ENCODE results near the gene DTNB.
"Not testable (repeated sequence)": the region's sequence is repeated elsewhere in the genome, so short reads cannot be mapped to it uniquely, and the experiment has no call there.

Gene DTNB

DNA sequence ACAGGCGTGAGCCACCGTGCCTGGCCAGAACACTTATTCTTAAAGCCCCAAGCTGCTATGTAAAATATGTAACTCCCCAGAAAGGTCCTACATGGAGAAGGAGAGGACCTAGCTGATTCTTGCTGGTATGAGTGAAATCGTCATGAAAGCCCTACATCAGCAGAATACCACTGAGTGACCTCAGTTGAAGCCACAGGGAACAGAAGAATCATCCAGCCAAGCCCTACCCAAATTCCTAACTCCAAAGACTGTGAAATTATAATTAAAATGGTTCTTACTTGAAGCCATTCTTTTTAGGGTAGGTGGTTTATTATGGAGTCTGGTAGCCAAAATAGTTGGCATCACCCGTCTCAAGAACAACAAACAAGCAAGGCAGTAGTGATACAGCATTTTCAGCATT lies 4.5 kb upstream of the DTNB start:
- no peak for DNase-seq

DNA sequence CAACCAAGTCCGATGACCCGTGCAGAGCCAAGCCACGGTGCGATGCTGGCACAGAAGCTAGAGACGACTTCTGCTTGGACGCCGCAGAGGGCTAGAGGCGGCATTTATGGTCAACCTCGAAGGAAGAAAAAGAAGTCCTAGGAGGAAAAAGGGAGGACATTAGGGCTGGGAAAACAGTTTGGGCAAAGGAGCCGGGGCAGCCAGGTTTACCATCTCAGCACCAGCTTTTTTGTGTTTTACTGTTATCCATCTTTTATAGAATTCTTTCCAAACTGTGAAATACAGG lies 643 bp upstream of the DTNB start:
- no peak for DNase-seq

DNA sequence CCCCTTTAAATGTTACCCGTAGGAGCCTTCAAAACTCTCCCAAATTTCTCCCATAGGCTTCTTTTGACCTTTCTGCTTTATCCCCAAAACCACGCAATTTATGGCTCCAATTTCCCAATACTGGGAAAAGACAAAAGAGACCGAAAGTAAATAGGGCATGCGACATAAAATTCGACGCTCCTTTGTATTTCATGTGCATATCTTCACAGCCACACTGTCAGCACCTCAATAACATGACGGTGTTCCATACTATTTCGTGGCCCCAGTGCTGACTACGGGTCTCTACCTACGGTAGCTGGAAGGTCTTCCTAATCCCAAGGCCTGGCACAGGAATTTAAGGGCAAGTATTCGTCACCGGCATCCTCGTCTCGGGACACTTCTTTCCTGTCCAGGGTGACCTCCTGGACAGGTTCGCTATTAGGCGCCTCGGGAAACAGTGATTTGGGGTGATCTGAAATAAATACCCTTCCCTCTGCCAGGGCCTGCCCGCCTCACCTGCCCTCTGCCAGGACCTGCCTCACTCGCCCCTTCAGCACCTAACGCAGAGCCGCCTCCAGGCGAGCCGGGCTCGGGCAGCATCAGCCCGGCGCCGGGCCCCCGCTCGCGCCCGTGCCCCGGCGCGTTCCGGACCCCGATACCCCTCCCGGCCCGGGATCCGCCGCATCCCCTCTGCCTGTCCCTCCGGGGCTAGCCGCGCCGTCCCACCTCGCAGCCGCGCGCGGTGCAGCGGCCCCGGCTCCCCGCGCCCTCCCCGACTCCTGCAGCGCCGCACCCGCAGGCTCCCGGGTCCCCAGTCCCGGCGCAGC lies 680 bp downstream of the DTNB start:
- peak; percentile 80 for DNase-seq

DNA sequence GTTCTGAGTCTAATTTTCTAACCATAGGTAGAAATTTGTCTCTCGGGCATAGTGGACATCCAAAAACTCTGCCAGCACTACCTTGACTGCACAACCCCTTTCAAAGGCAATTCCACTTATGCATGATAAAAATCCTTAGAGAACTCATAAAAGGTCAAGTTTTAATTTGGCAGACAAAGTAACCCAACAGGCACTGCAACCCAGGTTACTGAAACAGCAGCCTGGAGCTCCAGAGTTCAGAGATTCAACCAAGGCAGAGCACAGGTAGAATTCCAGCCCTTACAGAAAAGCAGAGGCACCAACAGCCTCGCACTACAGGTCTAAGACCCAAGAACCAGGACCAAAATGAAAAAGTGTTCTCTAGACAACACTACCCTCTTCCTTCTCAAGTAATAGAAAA lies 1.8 kb downstream of the DTNB start:
- DNase-seq, result no peak

DNA sequence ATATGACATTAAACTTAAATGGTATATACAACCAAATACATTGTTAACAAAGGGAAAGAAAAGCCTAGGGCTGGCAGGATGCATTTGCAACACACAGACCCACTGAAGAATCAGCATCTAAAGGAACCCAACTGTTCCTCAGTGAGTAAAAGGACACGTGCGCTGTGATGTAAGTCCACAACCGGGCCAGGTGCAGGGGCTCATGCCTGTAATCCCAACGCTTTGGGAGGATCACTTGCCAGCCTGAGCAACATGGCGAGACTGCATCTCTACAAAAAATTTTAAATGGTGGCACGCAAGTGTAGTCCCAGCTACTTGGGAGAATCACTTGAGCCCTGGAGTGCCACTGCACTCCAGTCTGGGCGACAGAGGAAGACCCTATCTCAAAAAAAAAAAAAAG lies 3.9 kb downstream of the DTNB start:
- DNase-seq, result no peak

DNA sequence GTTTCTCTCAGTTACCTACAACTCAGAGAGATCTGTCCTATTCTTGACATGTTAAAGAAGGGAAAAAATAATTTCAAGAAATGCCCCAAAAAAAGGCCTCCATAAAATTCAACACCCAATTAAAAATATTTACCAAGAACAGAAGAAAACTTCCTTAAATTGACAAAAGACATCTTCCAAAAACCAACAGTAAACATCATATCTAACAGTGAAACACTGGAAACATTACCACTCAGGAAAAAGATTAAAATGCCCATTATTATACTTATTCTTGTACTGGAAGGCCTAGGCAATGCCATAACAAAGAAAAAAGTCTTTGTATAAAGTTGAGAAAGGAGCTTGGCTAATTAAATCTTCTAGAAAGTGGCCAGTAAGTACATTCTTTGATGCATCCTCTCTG lies 7.2 kb downstream of the DTNB start:
- DNase-seq, result no peak

- DNase-seq, result not testable (repeated sequence)
Observed at GRCh38 chr2:25665429-25665828, 7.9 kb downstream of the DTNB start.

DNA sequence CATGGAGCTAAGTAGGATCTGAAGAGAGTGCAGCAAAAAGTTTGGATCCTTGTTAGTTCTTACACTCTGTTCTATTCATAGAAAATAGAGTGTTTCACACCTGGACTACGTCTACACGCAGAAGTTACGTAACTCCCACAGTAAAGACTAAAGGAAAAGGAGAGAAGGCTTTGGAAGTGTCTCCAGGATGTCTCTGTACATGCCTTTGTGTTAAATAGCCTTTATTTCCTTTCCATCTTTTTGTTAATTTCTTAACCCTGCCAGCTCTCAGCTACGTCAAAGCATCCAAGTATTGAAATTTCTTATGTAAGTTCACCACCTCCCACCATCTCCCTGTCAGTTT lies 8.4 kb downstream of the DTNB start:
- no peak for DNase-seq

DNA sequence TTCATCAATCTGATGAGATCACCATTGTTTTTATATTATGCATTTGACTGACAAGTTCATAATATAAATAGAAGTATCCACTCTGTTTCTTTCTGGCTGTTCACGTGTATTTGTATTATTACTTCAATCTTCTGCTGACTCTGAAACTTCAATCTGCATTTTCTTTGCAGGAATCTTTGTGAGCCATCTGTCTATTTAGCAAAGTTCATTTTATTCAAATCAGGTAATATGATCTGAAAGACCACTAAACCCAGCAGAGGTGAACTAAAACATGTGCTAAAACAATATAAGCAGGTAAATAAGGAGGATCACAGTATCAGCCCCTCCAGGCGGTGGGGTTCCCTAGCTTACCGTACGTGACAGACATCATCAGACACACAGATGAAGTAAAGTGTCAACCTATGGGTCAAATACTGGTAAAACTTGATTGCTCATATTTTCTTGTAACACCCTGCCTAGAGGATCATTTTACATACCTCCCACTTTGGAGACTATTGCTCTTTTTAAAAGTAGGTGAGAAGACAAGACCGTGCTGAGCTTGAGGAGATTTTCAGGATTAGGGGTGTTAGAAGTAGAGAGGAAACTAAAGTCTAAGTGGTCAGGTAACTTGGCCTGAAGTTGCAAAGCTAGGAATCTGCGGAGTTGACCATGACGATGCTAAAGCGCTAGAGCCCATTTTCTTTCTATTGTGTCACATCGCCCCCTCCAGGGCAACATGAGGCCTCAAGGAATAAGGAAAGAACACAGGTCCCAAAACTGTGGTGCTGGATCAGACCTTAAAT lies 9.0 kb downstream of the DTNB start:
- DNase-seq, result peak; percentile 82

DNA sequence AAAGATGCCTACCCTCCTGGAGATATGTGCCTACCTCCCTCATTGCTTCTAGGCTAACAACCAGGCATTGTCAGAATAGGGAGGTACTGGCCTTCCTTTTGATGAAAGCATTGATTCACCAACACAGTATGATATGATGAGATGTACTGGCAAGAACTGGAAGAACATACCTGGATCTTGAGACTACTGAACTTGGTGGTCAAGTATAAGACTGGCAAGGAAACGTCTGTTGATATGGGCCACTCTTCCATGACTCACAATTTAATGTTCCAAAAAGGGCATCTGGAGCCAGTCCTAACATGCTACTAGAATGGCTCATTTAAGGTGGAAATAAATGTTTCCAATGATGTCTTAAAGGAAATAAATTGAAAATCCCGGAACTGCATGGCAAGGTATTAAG lies 18.1 kb downstream of the DTNB start:
- DNase-seq, result no peak

DNA sequence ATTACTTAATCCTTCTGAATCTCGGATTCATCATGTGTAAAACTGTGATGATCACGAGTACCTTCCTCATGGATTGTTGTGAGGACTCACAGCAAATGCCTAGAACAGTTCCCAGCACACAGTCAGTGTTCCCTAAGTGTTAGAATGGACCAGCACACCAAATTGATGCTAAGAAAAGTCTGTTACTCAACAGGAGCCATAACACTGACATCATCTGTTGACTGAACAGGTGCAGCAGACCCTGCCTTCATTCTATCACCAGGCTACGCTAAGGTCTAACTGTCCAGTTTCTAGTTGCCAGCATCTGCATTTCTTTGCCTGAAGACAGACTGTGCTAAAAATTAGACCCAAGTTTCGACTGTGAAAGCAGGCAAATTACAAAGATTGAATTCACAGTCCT lies 18.6 kb downstream of the DTNB start:
- no peak for DNase-seq

GRCh38 chr2:25651782-25652455 lies 21.5 kb downstream of the DTNB start:
- no peak for DNase-seq

GRCh38 chr2:25651066-25651465 lies 22.3 kb downstream of the DTNB start:
- DNase-seq, result no peak

- no peak for DNase-seq
Observed at GRCh38 chr2:25650256-25650655, 23.1 kb downstream of the DTNB start.

DNA sequence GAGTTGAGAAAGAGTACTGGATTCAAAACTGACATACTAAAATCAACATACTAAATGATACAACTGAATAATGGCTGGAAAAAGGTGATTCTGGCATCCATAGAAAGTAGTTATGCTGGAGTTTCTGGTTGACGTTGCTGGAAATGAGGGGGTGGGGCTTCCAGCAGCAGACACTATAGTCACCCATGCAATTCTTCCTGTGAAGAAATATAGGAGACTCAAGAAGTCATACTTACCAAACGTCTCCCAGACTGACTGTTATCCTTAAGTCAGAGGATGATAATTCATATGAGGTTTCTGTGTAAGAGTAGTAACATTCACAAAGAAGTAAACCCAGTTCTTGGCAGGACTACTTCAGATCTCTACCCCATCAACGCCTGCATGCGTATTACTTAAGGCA lies 23.6 kb downstream of the DTNB start:
- DNase-seq, result no peak

DNA sequence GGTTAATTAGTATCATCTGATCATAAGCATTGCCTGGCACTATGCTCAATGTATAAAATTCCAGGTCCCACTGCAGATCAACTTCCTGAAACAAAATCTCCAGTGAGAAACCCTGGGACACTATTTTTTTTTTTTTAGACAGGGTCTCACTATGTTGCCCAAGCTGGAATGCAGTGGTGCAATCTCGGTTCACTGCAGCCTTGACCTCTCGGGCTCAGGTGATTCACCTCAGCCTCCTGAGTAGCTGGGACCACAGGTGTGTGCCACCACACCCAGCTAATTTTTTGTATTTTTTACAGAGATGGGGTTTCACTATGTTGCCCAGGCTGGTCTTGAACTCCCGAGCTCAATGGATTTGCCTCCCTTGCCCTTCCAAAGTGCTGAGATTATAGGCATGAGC lies 31.1 kb downstream of the DTNB start:
- no peak for DNase-seq

DNA sequence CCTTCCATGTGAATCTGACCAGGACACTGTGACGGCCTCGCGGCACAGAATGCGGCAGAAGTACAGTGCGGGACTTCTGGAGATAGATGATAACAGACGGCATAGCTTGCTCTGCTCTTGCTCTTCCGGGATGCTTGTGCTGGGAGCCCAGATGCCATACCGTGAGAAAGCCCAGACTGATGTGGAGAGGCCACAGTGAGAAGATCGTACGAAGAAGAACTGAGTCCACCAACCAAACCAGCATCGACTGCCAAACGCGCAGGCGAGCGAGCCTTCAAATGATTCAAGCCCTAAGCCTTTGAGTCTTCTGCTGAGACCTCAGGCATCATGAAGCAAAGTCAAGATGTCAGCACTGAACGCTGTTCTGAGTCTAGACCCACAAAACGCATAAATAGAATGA lies 33.7 kb downstream of the DTNB start:
- DNase-seq, result no peak

DNA sequence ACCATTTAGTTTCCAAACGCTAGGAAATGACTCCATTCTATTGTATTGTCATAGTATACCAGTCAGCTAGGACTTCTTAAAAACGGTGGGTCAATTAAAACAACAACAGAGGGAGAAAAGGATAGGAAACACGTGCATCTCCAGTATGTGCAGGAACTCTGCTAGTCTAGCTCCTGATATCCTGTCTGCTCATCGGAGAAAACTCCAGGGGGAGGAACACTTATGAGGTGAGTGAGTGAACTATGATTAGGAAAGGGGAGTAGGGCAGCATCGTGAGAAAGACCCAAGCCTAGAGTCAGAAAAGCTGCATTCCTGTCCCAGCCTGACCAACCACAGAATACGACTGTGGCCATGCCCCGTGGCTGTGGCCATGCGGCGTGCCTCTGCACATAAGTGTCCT lies 34.2 kb downstream of the DTNB start:
- DNase-seq, result no peak

DNA sequence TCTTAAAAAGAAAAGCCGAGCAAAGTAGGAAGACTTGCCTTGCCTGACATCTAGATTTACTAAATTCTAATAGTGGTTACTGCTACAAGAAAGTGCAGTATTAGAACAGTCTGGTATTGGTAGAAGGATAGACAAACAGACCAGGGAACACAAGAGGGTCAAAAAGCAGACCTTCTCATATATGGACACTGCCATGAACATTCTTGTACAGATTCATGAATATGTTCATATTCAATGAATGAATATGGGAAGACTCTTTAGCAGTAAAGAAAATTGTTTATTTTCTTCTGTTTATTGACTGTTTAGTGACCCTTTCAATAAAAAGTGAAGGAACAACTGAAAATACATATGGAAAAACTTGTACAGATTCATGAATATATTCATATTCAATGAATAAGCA lies 37.6 kb downstream of the DTNB start:
- DNase-seq, result no peak

GRCh38 chr2:25633801-25634200 lies 39.6 kb downstream of the DTNB start:
- DNase-seq, result not testable (repeated sequence)

- no peak for DNase-seq
Observed at GRCh38 chr2:25632396-25632795, 41.0 kb downstream of the DTNB start.

GRCh38 chr2:25624635-25625034 lies 48.7 kb downstream of the DTNB start:
- DNase-seq, result no peak

GRCh38 chr2:25623361-25623760 lies 50.0 kb downstream of the DTNB start:
- DNase-seq, result no peak

DNA sequence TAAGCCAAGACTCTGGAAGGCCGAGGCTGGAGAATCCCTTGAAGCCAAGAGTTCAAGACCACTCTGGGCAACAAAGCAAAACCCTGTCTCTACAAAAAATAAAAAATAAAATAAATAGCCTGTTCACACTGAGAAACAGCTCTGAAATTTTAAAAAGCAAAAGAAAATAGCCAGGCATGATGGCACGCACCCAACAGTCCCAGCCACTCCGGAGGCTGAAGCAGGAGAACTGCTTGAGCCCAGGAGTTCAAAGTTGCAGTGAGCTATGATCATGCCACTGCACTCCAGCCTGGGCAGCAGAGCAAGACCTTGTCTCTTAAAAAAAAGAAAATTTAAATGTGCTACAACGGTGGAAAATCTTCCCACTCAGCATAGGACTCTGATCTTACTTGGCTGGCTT lies 52.7 kb downstream of the DTNB start:
- DNase-seq, result no peak

Measured in NCI-H2171 treated with DMSO at 0.1 percent for 48 hours (cell line).